PC-3 (cell line): Measurements from ENCODE around the gene CMTM7. TPM values are rescaled to one million over a fixed set of nuclear protein-coding genes. Genes with fewer than 3 reads are reported as not detected.

Experiments used
- ATAC-seq: fragments of 200-7000 bp; cut with Tn5 transposase; 2 replicates; pipeline ENCODE4 v1.9.1; 2020; ENCODE audit warnings: mild to moderate bottlenecking, moderate library complexity
- BruUV-seq: library from RNA; stranded (reverse); fragments of 400-500 nt; replicated peaks from 2 replicates; lab custom pipeline; 2021; lab: Mats Ljungman, UMichigan
- CTCF ChIA-PET: fragments of 300-600 bp; sonication (Branson Sonifier 250); formaldehyde crosslinking; loops from one replicate; lab custom pipeline; 2022; ENCODE audit warnings: antibody characterized with exemption; lab: Charles Lee
- POLR2A ChIA-PET: fragments of 300-600 bp; sonication (Branson Sonifier 250); formaldehyde crosslinking; loops from one replicate; lab custom pipeline; 2022; ENCODE audit warnings: antibody characterized with exemption; ENCODE audit not compliant: unreplicated experiment; lab: Charles Lee
- DNase-seq: peaks from one replicate; pipeline ENCODE4 v3.0.0-alpha.2; 2015
- H2AFZ ChIP-seq: fragments of 300-600 bp; sonication (generic); 2 replicates; pipeline ENCODE4 v1.6.0; 2016; ENCODE audit warnings: antibody characterized with exemption, low read length
- H3F3A ChIP-seq: fragments of 300-600 bp; sonication (generic); one replicate; pipeline ENCODE4 v1.6.0; 2017; ENCODE audit warnings: antibody characterized with exemption, low read length, control low read depth, mild to moderate bottlenecking; ENCODE audit not compliant: unreplicated experiment
- H3K27ac ChIP-seq: fragments of 300-600 bp; sonication (generic); 2 replicates; pipeline ENCODE4 v1.5.1; 2016; ENCODE audit warnings: mild to moderate bottlenecking, low read length
- H3K27me3 ChIP-seq: fragments of 300-600 bp; sonication (generic); 2 replicates; pipeline ENCODE4 v1.6.1; 2016; ENCODE audit warnings: low read length, mixed read lengths
- H3K36me3 ChIP-seq: fragments of 300-600 bp; sonication (generic); 2 replicates; pipeline ENCODE4 v1.6.1; 2016; ENCODE audit warnings: low read depth, mixed run types, low read length, mixed read lengths
- H3K4me1 ChIP-seq: fragments of 300-600 bp; sonication (generic); 2 replicates; pipeline ENCODE4 v1.5.1; 2016; ENCODE audit warnings: low read length; ENCODE audit not compliant: insufficient read depth
- H3K4me2 ChIP-seq: fragments of 300-600 bp; sonication (generic); 2 replicates; pipeline ENCODE4 v1.6.0; 2016; ENCODE audit warnings: low read length
- H3K4me3 ChIP-seq: fragments of 300-600 bp; sonication (generic); 2 replicates; pipeline ENCODE4 v1.5.1; 2016; ENCODE audit warnings: mild to moderate bottlenecking, low read length, mixed read lengths
- H3K79me2 ChIP-seq: fragments of 300-600 bp; sonication (generic); 2 replicates; pipeline ENCODE4 v1.6.1; 2017; ENCODE audit warnings: low read length, mixed read lengths
- H3K9ac ChIP-seq: fragments of 300-600 bp; sonication (generic); 2 replicates; pipeline ENCODE4 v1.6.0; 2016; ENCODE audit warnings: mild to moderate bottlenecking, low read length
- H3K9me2 ChIP-seq: fragments of 300-600 bp; sonication (generic); replicated peaks from 2 replicates; pipeline ENCODE4 v1.6.1; 2016; ENCODE audit warnings: mixed run types, low read length, mixed read lengths
- H3K9me3 ChIP-seq: fragments of 300-600 bp; sonication (generic); 2 replicates; pipeline ENCODE4 v1.6.1; 2016; ENCODE audit warnings: low read length, mixed read lengths
- H4K20me1 ChIP-seq: fragments of 300-600 bp; sonication (generic); 2 replicates; pipeline ENCODE4 v1.6.1; 2016; ENCODE audit warnings: low read length, mixed read lengths
- EZH2 ChIP-seq: fragments of 300-600 bp; sonication (generic); IDR thresholded peaks from one replicate; pipeline ENCODE4 v1.6.1; 2017; ENCODE audit warnings: antibody characterized with exemption, mild to moderate bottlenecking, low read length; ENCODE audit not compliant: unreplicated experiment
- EZH2phosphoT487 ChIP-seq: fragments of 300-600 bp; sonication (generic); IDR thresholded peaks from 2 replicates; pipeline ENCODE4 v1.6.1; 2018; ENCODE audit warnings: mild to moderate bottlenecking, antibody characterized with exemption, low read length, borderline replicate concordance
- intact Hi-C: fragments of 100-400 bp; cut with micrococcal nuclease; formaldehyde crosslinking; loops from 2 replicates; pipeline ENCODE4 v1.9.0; 2023
- total RNA-seq: library from RNA; depleted of rRNA; stranded (reverse); fragments of >200 nt; gene quantifications from 2 replicates; pipeline ENCODE4 v1.2.3, GENCODE V29; 2014
- TF ChIP-seq, protein P1 (sequence below): fragments of 300-600 bp; sonication (generic); conservative IDR thresholded peaks from 2 replicates; pipeline ENCODE4 v1.5.1; 2017; ENCODE audit warnings: antibody characterized with exemption, low read depth, mild to moderate bottlenecking, low read length

Gene CMTM7
- total RNA-seq, 1 experiment from 2014 or later = 37.1 TPM

DNA sequence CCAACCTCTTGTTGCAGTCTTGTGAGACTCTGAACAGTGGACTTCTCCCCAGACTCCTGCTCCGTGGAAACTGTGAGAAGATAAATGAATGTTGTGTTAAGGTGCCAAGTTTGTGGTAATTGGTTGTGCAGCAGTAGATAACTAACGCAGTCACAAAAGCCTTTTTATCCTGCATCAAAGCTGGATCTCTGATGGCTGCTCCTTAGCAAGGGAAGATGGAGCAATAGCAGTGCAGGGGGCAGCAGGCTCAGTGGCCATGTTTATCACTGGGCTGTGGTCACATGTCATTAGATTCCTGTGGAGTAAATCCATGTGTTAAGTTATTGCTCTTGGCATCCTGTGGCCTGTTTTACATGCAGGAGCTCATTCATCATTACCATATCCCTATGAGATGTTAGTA, 13.5 kb downstream of the CMTM7 start:
- ChIA-PET CTCF (no interaction called here), POLR2A (no interaction called here)
- H3K4me1 ChIP-seq = peaks cover 17% of the 10 kb centered on the region
- peaks cover 5% of the 10 kb centered on the region for H3F3A ChIP-seq
- peaks cover 9% of the 10 kb centered on the region; the same call in 1 of the 2 replicates for H3K36me3 ChIP-seq
- 0 out of 2 replicates have a peak, but pooled peaks cover 4% of the 10 kb centered on the region for H4K20me1 ChIP-seq
- no peaks in the 10 kb centered on the region for H3K9me3 ChIP-seq
- no peaks in the 10 kb centered on the region for H3K27me3 ChIP-seq
- ATAC-seq (no peak), DNase-seq (no peak)
- no TSS peak for BruUV-seq
- intact Hi-C loops = no loop called here
- no peak overlapping the region for H3K4me3 ChIP-seq
- H3K79me2 ChIP-seq = peaks cover 96% of the 10 kb centered on the region
- no peak overlapping the region for H3K27ac ChIP-seq
- no peak overlapping the region for H2AFZ ChIP-seq
- no peaks in the 10 kb centered on the region for H3K9me2 ChIP-seq
- TF ChIP-seq EZH2 (no peak), EZH2phosphoT487 (no peak)
- TF ChIP-seq, protein P1, sequence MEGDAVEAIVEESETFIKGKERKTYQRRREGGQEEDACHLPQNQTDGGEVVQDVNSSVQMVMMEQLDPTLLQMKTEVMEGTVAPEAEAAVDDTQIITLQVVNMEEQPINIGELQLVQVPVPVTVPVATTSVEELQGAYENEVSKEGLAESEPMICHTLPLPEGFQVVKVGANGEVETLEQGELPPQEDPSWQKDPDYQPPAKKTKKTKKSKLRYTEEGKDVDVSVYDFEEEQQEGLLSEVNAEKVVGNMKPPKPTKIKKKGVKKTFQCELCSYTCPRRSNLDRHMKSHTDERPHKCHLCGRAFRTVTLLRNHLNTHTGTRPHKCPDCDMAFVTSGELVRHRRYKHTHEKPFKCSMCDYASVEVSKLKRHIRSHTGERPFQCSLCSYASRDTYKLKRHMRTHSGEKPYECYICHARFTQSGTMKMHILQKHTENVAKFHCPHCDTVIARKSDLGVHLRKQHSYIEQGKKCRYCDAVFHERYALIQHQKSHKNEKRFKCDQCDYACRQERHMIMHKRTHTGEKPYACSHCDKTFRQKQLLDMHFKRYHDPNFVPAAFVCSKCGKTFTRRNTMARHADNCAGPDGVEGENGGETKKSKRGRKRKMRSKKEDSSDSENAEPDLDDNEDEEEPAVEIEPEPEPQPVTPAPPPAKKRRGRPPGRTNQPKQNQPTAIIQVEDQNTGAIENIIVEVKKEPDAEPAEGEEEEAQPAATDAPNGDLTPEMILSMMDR = no peak
- H3K4me2 ChIP-seq = no peak overlapping the region
- H3K9ac ChIP-seq = no peak overlapping the region

DNA sequence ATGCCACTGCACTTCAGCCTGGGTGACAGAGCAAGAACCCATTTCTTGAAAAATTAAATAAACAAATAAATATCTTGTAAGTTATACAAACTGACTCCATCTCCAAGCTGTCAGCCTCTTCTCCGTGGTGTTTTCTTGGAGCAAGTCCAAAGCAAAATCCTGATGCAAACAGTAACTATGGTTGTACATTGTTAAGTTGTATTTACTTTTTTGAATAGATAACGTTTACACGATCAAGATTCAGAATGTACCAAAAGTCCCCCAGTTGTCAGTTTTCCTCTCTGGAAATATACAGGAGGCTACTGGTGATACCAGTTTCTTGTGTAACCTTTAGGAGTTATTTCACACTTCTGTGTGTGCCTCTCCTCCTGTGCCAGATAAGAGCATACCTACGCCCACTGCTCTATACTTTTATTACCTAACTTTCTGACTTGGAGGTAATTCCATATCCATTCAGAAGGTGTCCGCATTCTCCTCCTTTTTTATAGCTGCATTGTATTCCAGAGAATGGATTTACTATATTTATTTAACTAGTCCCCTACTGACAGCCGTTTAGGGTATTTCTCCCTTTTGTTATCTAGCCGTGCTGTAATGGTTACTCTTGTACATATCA, 14.2 kb downstream of the CMTM7 start:
- H3K79me2 ChIP-seq = peaks cover 96% of the 10 kb centered on the region
- CTCF ChIA-PET = no interaction called here

More for the DNA sequence above, 14.2 kb downstream of the CMTM7 start:
- no peak overlapping the region for H3K4me3 ChIP-seq
- TF ChIP-seq, protein P1 = no peak; the same call in 1 of the 2 replicates
- TF ChIP-seq EZH2 (no peak), EZH2phosphoT487 (no peak)
- ATAC-seq (no peak), DNase-seq (no peak)
- H3K4me2 ChIP-seq = no peak overlapping the region
- H3K27ac ChIP-seq = no peak overlapping the region
- H3K9me2 ChIP-seq = no peaks in the 10 kb centered on the region
- H3K9me3 ChIP-seq = no peaks in the 10 kb centered on the region
- no TSS peak for BruUV-seq
- no peaks in the 10 kb centered on the region for H3K27me3 ChIP-seq
- H3K9ac ChIP-seq = no peak overlapping the region
- peaks cover 11% of the 10 kb centered on the region for H3K4me1 ChIP-seq
- H4K20me1 ChIP-seq = 0 out of 2 replicates have a peak, but pooled peaks cover 4% of the 10 kb centered on the region
- POLR2A ChIA-PET = no interaction called here
- H3F3A ChIP-seq = peaks cover 4% of the 10 kb centered on the region
- H3K36me3 ChIP-seq = peaks cover 9% of the 10 kb centered on the region; the same call in 1 of the 2 replicates
- H2AFZ ChIP-seq = no peak overlapping the region
- intact Hi-C loops = no loop called here
